Esophagus muscularis mucosa (tissue), 4 donors: Measurements from ENCODE around the gene ANKRD24. TPM values are rescaled to one million over a fixed set of nuclear protein-coding genes. Genes with fewer than 3 reads are reported as not detected.
"Not testable (repeated sequence)": the region's sequence is repeated elsewhere in the genome, so short reads cannot be mapped to it uniquely, and the experiment has no call there.

ENCODE experiments used
- DNase-seq: peaks from one replicate; pipeline ENCODE4 v3.0.0-alpha.2; 2017; ENCODE audit errors: extremely low spot score
- H3K27ac ChIP-seq, 4 donors: fragments of 200-600 bp; sonication (generic); replicated peaks in 1 of 4; 1 replicate in 3 of 4; 2 replicates in 1 of 4; pipeline ENCODE4 v1.5.1; 2016 to 2019; ENCODE audit warnings: mild to moderate bottlenecking in 1 of 4
- H3K27me3 ChIP-seq, 4 donors: fragments of 200-600 bp; sonication (generic); one replicate each; pipeline versions ENCODE4 v1.5.1 to v1.6.0; 2016 to 2019
- H3K36me3 ChIP-seq, 4 donors: fragments of 200-600 bp; sonication (generic); one replicate each; pipeline ENCODE4 v1.5.1; 2016 to 2019
- H3K4me1 ChIP-seq, 4 donors: fragments of 200-600 bp; sonication (generic); one replicate each; pipeline ENCODE4 v1.5.1; 2016 to 2019
- H3K4me3 ChIP-seq, 4 donors: fragments of 200-600 bp; sonication (generic); 1 replicate in 2 of 4; 2 replicates in 2 of 4; pipeline ENCODE4 v1.5.1; 2016 to 2019; ENCODE audit warnings: mild to moderate bottlenecking in 4 of 4, moderate library complexity in 1 of 4
- H3K9me3 ChIP-seq, 4 donors: fragments of 200-600 bp; sonication (generic); 1 replicate in 3 of 4; 2 replicates in 1 of 4; pipeline ENCODE4 v1.5.1; 2016 to 2019
- EP300 ChIP-seq: sonication (generic); formaldehyde crosslinking; IDR thresholded peaks from one replicate; pipeline ENCODE4 v1.6.1; 2017; ENCODE audit warnings: antibody characterized with exemption
- POLR2A ChIP-seq: fragments of 450-650 bp; IDR thresholded peaks from one replicate; pipeline ENCODE4 v1.6.1; 2017; ENCODE audit warnings: antibody characterized with exemption, moderate library complexity, mild to moderate bottlenecking, low read depth
- POLR2AphosphoS5 ChIP-seq, 2 donors: sonication (generic); formaldehyde crosslinking; IDR thresholded peaks; one replicate each; pipeline ENCODE4 v1.6.1; 2017; ENCODE audit warnings: antibody characterized with exemption in 2 of 2
- WGBS: methylation state at CpG from one replicate; pipeline ENCODE4 v1.1.5; 2018; 5-methylcytosine and 5-hydroxymethylcytosine counted together
- intact Hi-C: fragments of 100-400 bp; cut with DNase I; formaldehyde crosslinking; loops from one replicate; pipeline ENCODE4 v1.15.1; 2023
- total RNA-seq, 4 donors: library from RNA; depleted of rRNA; stranded (reverse); fragments of >200 nt; gene quantifications; one replicate each; pipeline versions ENCODE4 v1.1.0 to v1.2.1, GENCODE V29; 2016
- TF ChIP-seq, protein P1 (sequence below), 3 experiments: fragments of 200-600 bp in 2 of 3; fragments of 450-650 bp in 1 of 3; sonication (generic) in 2 of 3; IDR thresholded peaks; one replicate each; pipeline ENCODE4 v1.5.1; 2017 to 2019; ENCODE audit warnings: antibody characterized with exemption in 3 of 3, mild to moderate bottlenecking in 2 of 3, moderate library complexity in 1 of 3

ANKRD24 gene
- total RNA-seq, 4 donors from 2014 or later: 0.32 to 2.5 (median 0.96) TPM

DNA sequence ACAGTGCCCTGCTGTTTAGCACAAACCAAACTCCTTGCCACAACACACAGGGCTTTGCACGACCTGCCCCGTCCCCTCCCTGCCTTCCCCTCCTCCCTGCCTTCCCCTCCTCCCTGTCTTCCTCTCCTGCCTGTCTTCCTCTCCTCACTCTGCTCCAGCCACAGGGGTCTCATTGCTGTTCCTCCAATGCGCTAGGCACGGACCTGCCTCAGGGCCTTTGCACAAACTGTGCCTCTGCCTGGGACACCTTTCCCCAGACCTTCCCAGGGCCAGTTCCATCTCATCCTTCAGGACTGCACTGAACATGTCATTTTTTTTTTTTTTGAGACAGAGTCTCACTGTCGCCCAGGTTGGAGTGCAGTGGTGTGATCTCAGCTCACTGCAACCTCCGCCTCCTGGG, 30.9 kb upstream of the ANKRD24 start:
- 73% methylated on average over 6 of the region's 6 CpGs for WGBS
- intact Hi-C loops: no loop called here
- DNase-seq: no peak

GRCh38 chr19:4152241-4152998, 30.1 kb upstream of the ANKRD24 start:
- no peaks in the 10 kb centered on the region for H3K36me3 ChIP-seq
- H3K27ac ChIP-seq: no peak overlapping the region
- TF ChIP-seq POLR2AphosphoS5 (IDR thresholded peaks at IDR 0.05) (no peak), POLR2A (no peak), EP300 (no peak)
- TF ChIP-seq, protein P1, sequence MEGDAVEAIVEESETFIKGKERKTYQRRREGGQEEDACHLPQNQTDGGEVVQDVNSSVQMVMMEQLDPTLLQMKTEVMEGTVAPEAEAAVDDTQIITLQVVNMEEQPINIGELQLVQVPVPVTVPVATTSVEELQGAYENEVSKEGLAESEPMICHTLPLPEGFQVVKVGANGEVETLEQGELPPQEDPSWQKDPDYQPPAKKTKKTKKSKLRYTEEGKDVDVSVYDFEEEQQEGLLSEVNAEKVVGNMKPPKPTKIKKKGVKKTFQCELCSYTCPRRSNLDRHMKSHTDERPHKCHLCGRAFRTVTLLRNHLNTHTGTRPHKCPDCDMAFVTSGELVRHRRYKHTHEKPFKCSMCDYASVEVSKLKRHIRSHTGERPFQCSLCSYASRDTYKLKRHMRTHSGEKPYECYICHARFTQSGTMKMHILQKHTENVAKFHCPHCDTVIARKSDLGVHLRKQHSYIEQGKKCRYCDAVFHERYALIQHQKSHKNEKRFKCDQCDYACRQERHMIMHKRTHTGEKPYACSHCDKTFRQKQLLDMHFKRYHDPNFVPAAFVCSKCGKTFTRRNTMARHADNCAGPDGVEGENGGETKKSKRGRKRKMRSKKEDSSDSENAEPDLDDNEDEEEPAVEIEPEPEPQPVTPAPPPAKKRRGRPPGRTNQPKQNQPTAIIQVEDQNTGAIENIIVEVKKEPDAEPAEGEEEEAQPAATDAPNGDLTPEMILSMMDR (IDR thresholded peaks at IDR 0.05): no peak
- 80% methylated on average over 10 of the region's 10 CpGs for WGBS
- DNase-seq: no peak
- intact Hi-C loops: no loop called here
- peaks cover 0 to 58% (median 1%) of the 10 kb centered on the region in 4 donors for H3K27me3 ChIP-seq
- no peaks in the 10 kb centered on the region for H3K4me1 ChIP-seq
- H3K9me3 ChIP-seq: no peaks in the 10 kb centered on the region
- no peak overlapping the region for H3K4me3 ChIP-seq

More for the DNA sequence above, 30.9 kb upstream of the ANKRD24 start:
- Histone ChIP-seq H3K4me1 (no peaks in the 10 kb centered on the region), H3K4me3 (no peak overlapping the region), H3K9me3 (no peaks in the 10 kb centered on the region), H3K36me3 (no peaks in the 10 kb centered on the region), H3K27ac (no peak overlapping the region), H3K27me3 (peaks cover 0 to 55% (median 1%) of the 10 kb centered on the region in 4 donors)
- TF ChIP-seq POLR2A (no peak), POLR2AphosphoS5 (IDR thresholded peaks at IDR 0.05) (no peak), EP300 (no peak)
- TF ChIP-seq, protein P1 (IDR thresholded peaks at IDR 0.05): no peak

- intact Hi-C loops: no loop called here
- 78% methylated on average over 19 of the region's 21 CpGs for WGBS
- peaks cover 0 to 65% (median 1%) of the 10 kb centered on the region in 4 donors for H3K27me3 ChIP-seq
Observed at GRCh38 chr19:4154571-4155312, 27.7 kb upstream of the ANKRD24 start.

DNA sequence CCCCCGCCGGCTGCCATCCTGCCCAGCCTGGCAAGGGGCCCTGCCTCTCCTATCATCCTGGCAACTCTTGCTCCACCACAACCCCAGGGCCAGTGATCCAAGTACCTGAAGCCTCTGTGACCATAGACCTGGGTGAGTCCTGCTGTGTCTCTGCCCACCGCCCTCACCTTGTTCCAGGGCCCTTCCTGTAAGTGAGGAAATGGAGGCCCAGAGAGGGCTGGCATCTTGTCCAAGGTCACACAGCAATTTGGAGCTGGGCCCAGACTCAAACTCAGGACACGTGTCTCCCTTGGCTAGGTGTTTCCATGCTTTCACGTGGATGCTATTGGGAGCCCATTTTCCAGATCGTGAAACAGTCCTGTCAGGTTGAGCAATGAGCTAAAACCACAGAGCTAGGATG, 25.3 kb upstream of the ANKRD24 start:
- no peak for DNase-seq
- Histone ChIP-seq H3K27me3 (peaks cover 0 to 67% (median 0%) of the 10 kb centered on the region in 4 donors), H3K27ac (no peak overlapping the region), H3K36me3 (no peaks in the 10 kb centered on the region), H3K4me1 (no peaks in the 10 kb centered on the region), H3K9me3 (no peaks in the 10 kb centered on the region), H3K4me3 (no peak overlapping the region)
- TF ChIP-seq, protein P1 (IDR thresholded peaks at IDR 0.05): no peak
- TF ChIP-seq POLR2A (no peak), POLR2AphosphoS5 (IDR thresholded peaks at IDR 0.05) (no peak), EP300 (no peak)
- WGBS: 77% methylated on average over 5 of the region's 6 CpGs
- intact Hi-C loops: no loop called here

More at GRCh38 chr19:4154571-4155312, 27.7 kb upstream of the ANKRD24 start:
- no peak for DNase-seq
- Histone ChIP-seq H3K36me3 (no peaks in the 10 kb centered on the region), H3K9me3 (no peaks in the 10 kb centered on the region), H3K4me3 (no peak overlapping the region), H3K4me1 (no peaks in the 10 kb centered on the region), H3K27ac (no peak overlapping the region)
- TF ChIP-seq POLR2AphosphoS5 (IDR thresholded peaks at IDR 0.05) (no peak), EP300 (no peak), POLR2A (no peak)
- TF ChIP-seq, protein P1 (IDR thresholded peaks at IDR 0.05): no peak

DNA sequence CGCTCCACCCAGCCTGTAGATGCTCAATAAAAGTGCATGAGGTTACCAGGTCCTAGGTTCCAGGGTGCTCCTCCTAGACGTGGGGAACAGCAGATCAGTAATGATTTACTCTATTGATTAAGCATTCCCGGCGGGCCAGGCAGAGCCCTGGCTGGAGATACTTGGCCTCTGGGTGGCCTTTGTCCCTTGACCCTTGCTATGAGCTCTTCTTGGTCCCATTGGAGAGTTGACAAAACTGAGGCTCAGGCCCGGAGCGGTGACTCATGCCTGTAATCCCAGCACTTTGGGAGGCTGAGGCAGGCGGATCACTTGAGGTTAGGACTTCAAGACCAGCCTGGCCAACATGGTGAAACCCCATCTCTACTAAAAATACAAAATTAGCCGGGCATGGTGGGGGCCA, 24.5 kb upstream of the ANKRD24 start:
- H3K36me3 ChIP-seq, DNase-seq, intact Hi-C loops, H3K4me3 ChIP-seq, H3K27ac ChIP-seq, H3K9me3 ChIP-seq, H3K4me1 ChIP-seq: not testable (repeated sequence)
- WGBS: 70% methylated on average over 8 of the region's 8 CpGs
- peaks cover 0 to 59% (median 0%) of the 10 kb centered on the region in 4 donors for H3K27me3 ChIP-seq
